Stimulated activated naive CD8-positive, alpha-beta T cell treated with anti-CD3 and anti-CD28 coated beads, Interleukin-15, amount 100 ng/mL, for 72 hours (primary cell): ENCODE measurements around the gene SLC25A33.

Experiments used
- ATAC-seq: fragments of 150-1000 bp; cut with Tn5 transposase; 2 replicates; pipeline ENCODE4 v1.10.0; 2021; ENCODE audit warnings: mild to moderate bottlenecking, moderate library complexity
- DNase-seq, 2 donors: peaks; one replicate each; pipeline ENCODE4 v3.0.0; 2021 to 2022
- H3K27ac Mint-ChIP-seq, 2 donors: one replicate each; pipeline ENCODE4 v1.8.0; 2022; ENCODE audit warnings: mild to moderate bottlenecking in 2 of 2, mixed read lengths in 2 of 2, moderate library complexity in 2 of 2
- H3K27me3 Mint-ChIP-seq: one replicate; pipeline ENCODE4 v1.8.0; 2022; ENCODE audit warnings: mixed read lengths
- H3K4me1 Mint-ChIP-seq: one replicate; pipeline ENCODE4 v1.8.0; 2022; ENCODE audit warnings: mild to moderate bottlenecking, mixed read lengths
- H3K4me3 Mint-ChIP-seq, 2 donors: one replicate each; pipeline ENCODE4 v1.8.0; 2022; ENCODE audit warnings: mild to moderate bottlenecking in 2 of 2, mixed read lengths in 2 of 2, moderate library complexity in 1 of 2
- H3K9me3 Mint-ChIP-seq, 2 donors: one replicate each; pipeline ENCODE4 v1.8.0; 2022; ENCODE audit warnings: mixed read lengths in 2 of 2

SLC25A33 gene

GRCh38 chr1:9600861-9601834, 61.9 kb downstream of the SLC25A33 start:
- Mint-ChIP-seq H3K27ac (no peak overlapping the region), H3K4me3 (no peak overlapping the region), H3K27me3 (no peaks in the 10 kb centered on the region), H3K4me1 (no peaks in the 10 kb centered on the region), H3K9me3 (no peaks in the 10 kb centered on the region)
- ATAC-seq (peak; percentile 27), DNase-seq (no peak)

- Mint-ChIP-seq H3K4me1 (no peaks in the 10 kb centered on the region), H3K9me3 (no peaks in the 10 kb centered on the region), H3K27me3 (no peaks in the 10 kb centered on the region), H3K4me3 (no peak overlapping the region), H3K27ac (no peak overlapping the region)
- ATAC-seq: peak; percentile 22
- no peak for DNase-seq
Observed at GRCh38 chr1:9601942-9602793, 62.9 kb downstream of the SLC25A33 start.

GRCh38 chr1:9602794-9603167, 63.5 kb downstream of the SLC25A33 start:
- Mint-ChIP-seq H3K27me3 (no peaks in the 10 kb centered on the region), H3K9me3 (no peaks in the 10 kb centered on the region), H3K4me1 (no peaks in the 10 kb centered on the region), H3K4me3 (no peak overlapping the region), H3K27ac (no peak overlapping the region)
- no peak for ATAC-seq
- DNase-seq: no peak

GRCh38 chr1:9603307-9603706, 64.0 kb downstream of the SLC25A33 start:
- Mint-ChIP-seq H3K4me1 (no peaks in the 10 kb centered on the region), H3K4me3 (no peak overlapping the region), H3K27ac (peak overlapping the region in 1 of 2 donors; percentile 34), H3K9me3 (no peaks in the 10 kb centered on the region), H3K27me3 (no peaks in the 10 kb centered on the region)
- DNase-seq: no peak
- no peak for ATAC-seq

DNA sequence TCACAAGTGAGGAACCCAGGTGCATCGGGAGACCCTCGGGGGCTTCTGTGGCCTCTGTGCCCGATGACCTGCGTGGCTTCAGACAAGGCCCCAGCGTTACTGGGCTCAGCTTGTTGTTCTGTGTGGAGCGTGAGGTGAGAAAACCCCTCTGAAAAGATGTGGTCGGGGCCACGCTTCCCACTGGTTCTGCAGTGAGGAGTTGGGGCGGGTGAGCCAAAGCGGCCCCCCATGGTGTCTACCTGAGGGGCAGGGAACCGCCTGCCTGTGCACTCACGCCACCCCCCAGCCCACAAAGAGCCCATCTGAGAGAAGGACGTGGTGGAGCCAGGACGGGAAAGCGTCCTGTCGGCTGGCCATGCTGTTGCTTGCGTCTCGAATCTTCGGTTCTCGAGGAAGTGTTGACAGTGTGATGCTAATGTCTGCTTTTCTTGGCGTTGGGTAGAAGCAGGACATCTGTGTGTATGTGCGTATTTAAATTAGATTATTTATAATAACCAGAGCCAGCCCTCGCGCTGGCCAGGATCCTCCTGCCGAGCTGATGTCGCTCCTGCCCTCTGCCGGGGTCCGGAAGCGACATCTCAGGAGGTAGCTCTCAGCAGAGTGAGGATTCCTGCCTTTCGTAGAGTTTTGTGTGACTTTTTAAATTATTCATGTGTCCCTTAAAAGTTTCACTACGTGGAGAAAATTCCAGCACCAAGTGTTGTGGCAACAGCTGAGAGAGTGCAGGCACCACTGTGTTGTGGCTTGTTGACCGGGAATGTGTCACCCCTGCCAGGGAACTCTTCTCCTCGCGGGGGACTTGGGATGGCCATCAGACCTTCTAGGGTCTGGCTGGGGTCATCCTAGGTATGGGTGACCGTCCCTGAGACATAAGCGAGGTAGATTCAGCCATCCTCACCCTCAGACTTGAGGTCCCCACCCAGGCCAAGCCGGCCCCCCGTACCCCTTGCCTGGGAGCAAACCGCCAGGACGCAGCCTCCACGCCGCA, 64.8 kb downstream of the SLC25A33 start:
- Mint-ChIP-seq H3K4me1 (no peaks in the 10 kb centered on the region), H3K4me3 (no peak overlapping the region), H3K27ac (no peak overlapping the region)

GRCh38 chr1:9604836-9605235, 65.6 kb downstream of the SLC25A33 start:
- H3K4me3 Mint-ChIP-seq: no peak overlapping the region
- H3K9me3 Mint-ChIP-seq: no peaks in the 10 kb centered on the region

More for the DNA sequence above, 64.8 kb downstream of the SLC25A33 start:
- no peaks in the 10 kb centered on the region for H3K27me3 Mint-ChIP-seq
- DNase-seq (no peak), ATAC-seq (no peak)
- no peaks in the 10 kb centered on the region for H3K9me3 Mint-ChIP-seq

GRCh38 chr1:9605946-9606455, 66.7 kb downstream of the SLC25A33 start:
- DNase-seq (no peak), ATAC-seq (no peak)
- Mint-ChIP-seq H3K27ac (no peak overlapping the region), H3K9me3 (no peaks in the 10 kb centered on the region), H3K4me1 (no peaks in the 10 kb centered on the region), H3K27me3 (no peaks in the 10 kb centered on the region), H3K4me3 (no peak overlapping the region)

More at GRCh38 chr1:9604836-9605235, 65.6 kb downstream of the SLC25A33 start:
- DNase-seq (no peak), ATAC-seq (no peak)
- Mint-ChIP-seq H3K27me3 (no peaks in the 10 kb centered on the region), H3K27ac (peak overlapping the region in 1 of 2 donors; percentile 9), H3K4me1 (no peaks in the 10 kb centered on the region)

- Mint-ChIP-seq H3K27ac (no peak overlapping the region), H3K4me3 (no peak overlapping the region), H3K4me1 (no peaks in the 10 kb centered on the region), H3K9me3 (no peaks in the 10 kb centered on the region), H3K27me3 (no peaks in the 10 kb centered on the region)
- ATAC-seq (no peak), DNase-seq (no peak)
Observed at GRCh38 chr1:9606458-9606857, 67.2 kb downstream of the SLC25A33 start.

DNA sequence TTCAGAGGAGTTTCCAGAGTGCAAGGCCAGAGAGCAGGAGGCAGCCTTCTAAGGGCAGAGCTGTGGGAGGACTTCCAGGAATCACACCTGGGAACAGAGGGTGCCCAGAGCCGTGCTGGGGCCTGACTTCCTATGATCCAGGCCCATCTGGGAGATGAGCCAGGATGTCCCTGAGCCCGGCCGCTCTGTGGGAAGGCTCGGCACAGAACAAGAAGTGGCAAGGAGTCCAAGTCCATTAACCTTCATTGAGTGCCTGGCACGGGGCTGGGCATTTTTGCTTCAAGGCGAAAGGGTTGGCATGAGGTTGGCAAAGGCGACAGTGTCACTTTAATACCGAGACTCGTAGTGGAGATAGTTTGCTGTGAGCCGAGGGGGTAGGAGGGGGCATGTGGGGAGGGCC, 67.7 kb downstream of the SLC25A33 start:
- Mint-ChIP-seq H3K27ac (no peak overlapping the region), H3K9me3 (no peaks in the 10 kb centered on the region), H3K27me3 (no peaks in the 10 kb centered on the region), H3K4me3 (no peak overlapping the region), H3K4me1 (no peaks in the 10 kb centered on the region)
- DNase-seq (no peak), ATAC-seq (no peak)

DNA sequence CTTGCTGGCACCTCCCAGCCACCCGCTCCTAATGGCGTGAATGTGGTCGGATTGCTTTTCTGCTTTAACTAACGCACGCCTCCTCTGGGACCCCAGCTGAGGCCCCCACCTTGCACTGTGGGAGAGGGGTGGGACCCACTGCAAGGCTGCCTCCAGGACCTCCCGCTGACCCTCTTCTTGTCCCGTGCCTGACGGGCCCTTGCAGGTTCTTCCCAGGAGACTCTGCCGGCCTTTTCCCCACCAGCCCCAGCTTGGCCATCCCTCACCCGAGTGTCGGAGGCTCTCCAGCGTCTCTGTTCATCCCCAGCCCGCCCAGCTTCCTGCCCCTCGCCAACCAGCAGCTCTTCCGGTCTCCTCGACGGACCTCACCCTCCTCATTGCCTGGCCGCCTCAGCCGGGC, 68.1 kb downstream of the SLC25A33 start:
- no peaks in the 10 kb centered on the region for H3K9me3 Mint-ChIP-seq
- ATAC-seq (no peak), DNase-seq (no peak)
- no peaks in the 10 kb centered on the region for H3K4me1 Mint-ChIP-seq
- no peak overlapping the region for H3K4me3 Mint-ChIP-seq
- H3K27ac Mint-ChIP-seq: peak overlapping the region; percentile 64 to 71
- no peaks in the 10 kb centered on the region for H3K27me3 Mint-ChIP-seq

- H3K9me3 Mint-ChIP-seq: no peaks in the 10 kb centered on the region
- no peaks in the 10 kb centered on the region for H3K4me1 Mint-ChIP-seq
- no peak overlapping the region for H3K27ac Mint-ChIP-seq
- ATAC-seq: no peak
- DNase-seq: no peak
- H3K4me3 Mint-ChIP-seq: no peak overlapping the region
- no peaks in the 10 kb centered on the region for H3K27me3 Mint-ChIP-seq
Observed at GRCh38 chr1:9609998-9610397, 70.7 kb downstream of the SLC25A33 start.

GRCh38 chr1:9610548-9610947, 71.3 kb downstream of the SLC25A33 start:
- DNase-seq (no peak), ATAC-seq (no peak)
- H3K9me3 Mint-ChIP-seq: no peaks in the 10 kb centered on the region
- no peak overlapping the region for H3K27ac Mint-ChIP-seq
- H3K4me1 Mint-ChIP-seq: peaks cover 5% of the 10 kb centered on the region
- H3K4me3 Mint-ChIP-seq: no peak overlapping the region
- no peaks in the 10 kb centered on the region for H3K27me3 Mint-ChIP-seq

DNA sequence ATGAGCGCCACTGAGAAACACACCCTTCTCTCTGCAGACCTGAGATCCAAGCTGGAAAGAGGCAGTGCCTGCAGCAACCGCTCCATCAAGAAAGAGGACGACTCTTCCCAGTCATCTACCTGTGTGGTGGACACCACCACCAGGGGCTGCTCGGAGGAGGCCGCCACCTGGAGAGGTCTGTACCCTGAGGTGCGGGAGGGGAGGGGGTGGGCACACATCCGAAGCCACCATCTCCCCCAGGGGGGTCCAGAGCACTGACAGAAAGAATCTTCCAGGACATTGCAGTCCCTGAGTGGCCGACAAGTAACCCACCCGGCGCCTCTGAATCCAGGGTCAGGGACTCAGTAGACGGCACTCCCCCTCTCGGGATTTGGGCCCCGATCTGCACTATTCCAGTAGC, 72.5 kb downstream of the SLC25A33 start:
- Mint-ChIP-seq H3K4me3 (no peak overlapping the region), H3K4me1 (peaks cover 8% of the 10 kb centered on the region), H3K27ac (no peak overlapping the region), H3K27me3 (no peaks in the 10 kb centered on the region), H3K9me3 (no peaks in the 10 kb centered on the region)
- ATAC-seq (no peak), DNase-seq (no peak)

- Mint-ChIP-seq H3K27me3 (no peaks in the 10 kb centered on the region), H3K27ac (no peak overlapping the region), H3K9me3 (no peaks in the 10 kb centered on the region), H3K4me3 (no peak overlapping the region), H3K4me1 (peaks cover 8% of the 10 kb centered on the region)
- ATAC-seq: no peak
- DNase-seq: no peak
Observed at GRCh38 chr1:9612162-9612845, 73.0 kb downstream of the SLC25A33 start.
